ENCODE measurements around the gene IPO9.

The IPO9 gene

GRCh38 chr1:201847150-201847549 is 18.2 kb downstream of the IPO9 start:
- WGBS = 100% methylated on average over 1 of the region's 1 CpG
- no peak overlapping the region for H3K4me3 ChIP-seq (ENCODE audit: insufficient read depth in 1 of 2, low read depth in 1 of 2, low read length in 2 of 2)
- H2AFZ ChIP-seq (ENCODE audit: low read depth, low read length) = no peak overlapping the region

GRCh38 chr1:201848230-201848629 is 19.3 kb downstream of the IPO9 start:
- Histone ChIP-seq H4K91ac (ENCODE audit: low read length) (no peak overlapping the region), H2AK5ac (ENCODE audit: low read length, severe bottlenecking) (no peak overlapping the region), H3K9ac (ENCODE audit: low read length) (no peak overlapping the region), H4K8ac (ENCODE audit: low read length) (no peak overlapping the region), H3K4ac (ENCODE audit: low read depth in 1 of 2, low read length in 2 of 2) (no peak overlapping the region), H3K36me3 (ENCODE audit: control insufficient read depth in 1 of 2, insufficient read depth in 2 of 2, low read depth in 1 of 2, low read length in 2 of 2) (peaks cover 8 to 50% of the 10 kb centered on the region in 2 experiments), H3K9me3 (ENCODE audit: control insufficient read depth, low read length) (no peaks in the 10 kb centered on the region), H3K4me3 (ENCODE audit: insufficient read depth in 1 of 2, low read depth in 1 of 2, low read length in 2 of 2) (no peak overlapping the region), H2AFZ (ENCODE audit: low read depth, low read length) (no peak overlapping the region), H3K14ac (ENCODE audit: low read length in 2 of 2) (no peak overlapping the region), H2BK5ac (ENCODE audit: low read depth, low read length, poor library complexity, severe bottlenecking) (no peak overlapping the region), H3K27me3 (ENCODE audit: control insufficient read depth in 1 of 2, insufficient read depth in 1 of 2, low read length in 2 of 2) (no peaks in the 10 kb centered on the region), H3K18ac (ENCODE audit: low read depth in 1 of 2, low read length in 2 of 2) (no peak overlapping the region), H3K79me1 (replicated peaks; ENCODE audit: low read length, poor library complexity, severe bottlenecking) (peaks cover 16% of the 10 kb centered on the region), H3K23ac (ENCODE audit: low read length in 2 of 2) (no peak overlapping the region), H3K4me2 (ENCODE audit: low read length, poor library complexity, severe bottlenecking) (no peak overlapping the region), H3K27ac (ENCODE audit: low read length, poor library complexity, severe bottlenecking) (no peak overlapping the region), H3K4me1 (ENCODE audit: control insufficient read depth, insufficient read depth, low read depth, low read length) (peaks cover 1% of the 10 kb centered on the region), H2BK15ac (ENCODE audit: low read depth, poor library complexity, severe bottlenecking) (no peak overlapping the region), H2BK120ac (ENCODE audit: low read depth, low read length) (no peak overlapping the region), H2BK12ac (ENCODE audit: low read length in 2 of 2) (no peak overlapping the region)
- no peak for DNase-seq
- WGBS = 99% methylated on average over 6 of the region's 6 CpGs

More at GRCh38 chr1:201847150-201847549, 18.2 kb downstream of the IPO9 start:
- Histone ChIP-seq H3K4me1 (ENCODE audit: control insufficient read depth, insufficient read depth, low read depth, low read length) (peaks cover 1% of the 10 kb centered on the region), H3K9ac (ENCODE audit: low read length) (no peak overlapping the region), H2BK5ac (ENCODE audit: low read depth, low read length, poor library complexity, severe bottlenecking) (no peak overlapping the region), H2BK120ac (ENCODE audit: low read depth, low read length) (no peak overlapping the region), H3K79me1 (replicated peaks; ENCODE audit: low read length, poor library complexity, severe bottlenecking) (peaks cover 19% of the 10 kb centered on the region), H3K14ac (ENCODE audit: low read length in 2 of 2) (no peak overlapping the region), H3K9me3 (ENCODE audit: control insufficient read depth, low read length) (no peaks in the 10 kb centered on the region), H3K27ac (ENCODE audit: low read length, poor library complexity, severe bottlenecking) (no peak overlapping the region), H3K23ac (ENCODE audit: low read length in 2 of 2) (no peak overlapping the region), H3K4me2 (ENCODE audit: low read length, poor library complexity, severe bottlenecking) (no peak overlapping the region), H3K36me3 (ENCODE audit: control insufficient read depth in 1 of 2, insufficient read depth in 2 of 2, low read depth in 1 of 2, low read length in 2 of 2) (peaks cover 3 to 39% of the 10 kb centered on the region in 2 experiments), H3K4ac (ENCODE audit: low read depth in 1 of 2, low read length in 2 of 2) (no peak overlapping the region), H4K91ac (ENCODE audit: low read length) (no peak overlapping the region), H4K8ac (ENCODE audit: low read length) (no peak overlapping the region), H3K27me3 (ENCODE audit: control insufficient read depth in 1 of 2, insufficient read depth in 1 of 2, low read length in 2 of 2) (no peaks in the 10 kb centered on the region), H2BK12ac (ENCODE audit: low read length in 2 of 2) (no peak overlapping the region), H2AK5ac (ENCODE audit: low read length, severe bottlenecking) (no peak overlapping the region), H3K18ac (ENCODE audit: low read depth in 1 of 2, low read length in 2 of 2) (no peak overlapping the region), H2BK15ac (ENCODE audit: low read depth, poor library complexity, severe bottlenecking) (no peak overlapping the region)
- no peak for DNase-seq

GRCh38 chr1:201849372-201850052 is 20.6 kb downstream of the IPO9 start:
- no peak overlapping the region for H2BK120ac ChIP-seq (ENCODE audit: low read depth, low read length)
- no peak overlapping the region for H4K8ac ChIP-seq (ENCODE audit: low read length)
- H3K4me1 ChIP-seq (ENCODE audit: control insufficient read depth, insufficient read depth, low read depth, low read length) = peaks cover 1% of the 10 kb centered on the region
- no peak overlapping the region for H3K4me2 ChIP-seq (ENCODE audit: low read length, poor library complexity, severe bottlenecking)
- H3K36me3 ChIP-seq (ENCODE audit: control insufficient read depth in 1 of 2, insufficient read depth in 2 of 2, low read depth in 1 of 2, low read length in 2 of 2) = peaks cover 17 to 63% of the 10 kb centered on the region in 2 experiments
- H3K23ac ChIP-seq (ENCODE audit: low read length in 2 of 2) = no peak overlapping the region
- no peaks in the 10 kb centered on the region for H3K9me3 ChIP-seq (ENCODE audit: control insufficient read depth, low read length)
- peak overlapping the region; percentile 86 for H3K27ac ChIP-seq (ENCODE audit: low read length, poor library complexity, severe bottlenecking)
- H2AFZ ChIP-seq (ENCODE audit: low read depth, low read length) = no peak overlapping the region
- WGBS = 67% methylated on average over 2 of the region's 2 CpGs
- H2BK15ac ChIP-seq (ENCODE audit: low read depth, poor library complexity, severe bottlenecking) = no peak overlapping the region
- peaks cover 18% of the 10 kb centered on the region for H3K79me1 ChIP-seq (replicated peaks; ENCODE audit: low read length, poor library complexity, severe bottlenecking)
- no peak overlapping the region for H2BK5ac ChIP-seq (ENCODE audit: low read depth, low read length, poor library complexity, severe bottlenecking)
- no peak for DNase-seq
- no peak overlapping the region for H3K14ac ChIP-seq (ENCODE audit: low read length in 2 of 2)
- H3K27me3 ChIP-seq (ENCODE audit: control insufficient read depth in 1 of 2, insufficient read depth in 1 of 2, low read length in 2 of 2) = no peaks in the 10 kb centered on the region
- H2AK5ac ChIP-seq (ENCODE audit: low read length, severe bottlenecking) = no peak overlapping the region
- H4K91ac ChIP-seq (ENCODE audit: low read length) = no peak overlapping the region
- H3K18ac ChIP-seq (ENCODE audit: low read depth in 1 of 2, low read length in 2 of 2) = no peak overlapping the region
- no peak overlapping the region for H2BK12ac ChIP-seq (ENCODE audit: low read length in 2 of 2)
- no peak overlapping the region for H3K4me3 ChIP-seq (ENCODE audit: insufficient read depth in 1 of 2, low read depth in 1 of 2, low read length in 2 of 2)
- no peak overlapping the region for H3K4ac ChIP-seq (ENCODE audit: low read depth in 1 of 2, low read length in 2 of 2)
- H3K9ac ChIP-seq (ENCODE audit: low read length) = peak overlapping the region; percentile 13

GRCh38 chr1:201850053-201850397 is 21.1 kb downstream of the IPO9 start:
- no peak overlapping the region for H4K91ac ChIP-seq (ENCODE audit: low read length)
- no peak overlapping the region for H3K4me2 ChIP-seq (ENCODE audit: low read length, poor library complexity, severe bottlenecking)
- H3K18ac ChIP-seq (ENCODE audit: low read depth in 1 of 2, low read length in 2 of 2) = no peak overlapping the region
- no peak overlapping the region for H4K8ac ChIP-seq (ENCODE audit: low read length)
- peaks cover 1% of the 10 kb centered on the region for H3K4me1 ChIP-seq (ENCODE audit: control insufficient read depth, insufficient read depth, low read depth, low read length)
- peaks cover 18% of the 10 kb centered on the region for H3K79me1 ChIP-seq (replicated peaks; ENCODE audit: low read length, poor library complexity, severe bottlenecking)
- peak overlapping the region; percentile 86 for H3K27ac ChIP-seq (ENCODE audit: low read length, poor library complexity, severe bottlenecking)
- no peak overlapping the region for H2BK120ac ChIP-seq (ENCODE audit: low read depth, low read length)
- H3K23ac ChIP-seq (ENCODE audit: low read length in 2 of 2) = no peak overlapping the region
- DNase-seq = peak; percentile 63
- H3K4me3 ChIP-seq (ENCODE audit: insufficient read depth in 1 of 2, low read depth in 1 of 2, low read length in 2 of 2) = no peak overlapping the region
- no peaks in the 10 kb centered on the region for H3K27me3 ChIP-seq (ENCODE audit: control insufficient read depth in 1 of 2, insufficient read depth in 1 of 2, low read length in 2 of 2)
- H3K9ac ChIP-seq (ENCODE audit: low read length) = peak overlapping the region; percentile 13
- no peak overlapping the region for H2BK12ac ChIP-seq (ENCODE audit: low read length in 2 of 2)
- no peak overlapping the region for H3K14ac ChIP-seq (ENCODE audit: low read length in 2 of 2)
- no peaks in the 10 kb centered on the region for H3K9me3 ChIP-seq (ENCODE audit: control insufficient read depth, low read length)
- no CpG with 5 or more reads among the region's 1 CpG for WGBS
- no peak overlapping the region for H2BK5ac ChIP-seq (ENCODE audit: low read depth, low read length, poor library complexity, severe bottlenecking)
- H2BK15ac ChIP-seq (ENCODE audit: low read depth, poor library complexity, severe bottlenecking) = no peak overlapping the region
- no peak overlapping the region for H3K4ac ChIP-seq (ENCODE audit: low read depth in 1 of 2, low read length in 2 of 2)
- no peak overlapping the region for H2AFZ ChIP-seq (ENCODE audit: low read depth, low read length)
- no peak overlapping the region for H2AK5ac ChIP-seq (ENCODE audit: low read length, severe bottlenecking)
- peaks cover 19 to 68% of the 10 kb centered on the region in 2 experiments for H3K36me3 ChIP-seq (ENCODE audit: control insufficient read depth in 1 of 2, insufficient read depth in 2 of 2, low read depth in 1 of 2, low read length in 2 of 2)
